Measurements from ENCODE around the gene SCARF2. TPM values are rescaled to one million over a fixed set of nuclear protein-coding genes. Genes with fewer than 3 reads are reported as not detected.
A peak's percentile ranks its signal among the peaks of the same experiment; 100 is the strongest.
"Not testable (repeated sequence)": the region's sequence is repeated elsewhere in the genome, so short reads cannot be mapped to it uniquely, and the experiment has no call there.

The SCARF2 gene
- total and polyA plus RNA-seq, 2 donors (not counting 1 experiment from before 2014, with no cell fraction given): 0.86 to 1.3 TPM

DNA sequence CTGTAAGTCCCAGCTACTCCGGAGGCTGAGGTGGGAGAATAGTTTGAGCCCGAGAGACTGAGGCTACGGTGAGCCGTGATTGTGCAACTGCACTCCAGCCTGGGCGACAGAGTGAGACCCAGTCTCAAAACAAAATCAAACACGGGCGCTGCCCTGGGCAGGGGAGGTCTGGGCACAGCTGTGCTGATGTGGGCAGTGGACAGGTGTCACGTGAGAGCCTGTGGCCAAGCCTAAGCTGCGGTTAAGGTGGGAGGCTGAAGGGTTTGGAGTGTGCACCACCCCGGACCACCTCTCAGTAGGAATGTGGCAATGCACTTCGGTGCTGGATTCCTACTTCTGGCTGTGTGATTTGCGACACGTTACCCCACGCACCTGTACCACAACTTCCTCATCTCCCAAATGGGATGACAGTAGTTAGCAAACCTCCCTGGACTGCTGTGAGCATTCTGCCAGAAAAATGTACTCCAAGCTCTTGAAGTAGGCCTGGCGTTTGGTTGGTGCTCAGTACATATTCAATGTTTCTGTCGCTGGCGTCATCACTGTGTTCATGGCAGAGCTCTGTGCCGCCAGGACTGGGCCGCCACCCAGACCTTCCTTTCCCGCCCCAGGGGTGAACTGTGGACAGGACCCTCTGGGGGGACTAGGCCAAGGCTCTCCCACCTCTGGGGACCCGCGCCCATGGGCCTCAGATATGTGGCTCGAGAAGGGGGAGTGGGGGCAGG is 44.5 kb downstream of the SCARF2 start:
- Mint-ChIP-seq H3K9me3 (ENCODE audit: insufficient read depth) (no peaks in the 10 kb centered on the region), H3K4me3 (peak overlapping the region; percentile 97), H3K4me1 (peaks cover 29% of the 10 kb centered on the region), H3K27me3 (no peaks in the 10 kb centered on the region), H3K27ac (peak overlapping the region; percentile 95)
- Histone ChIP-seq H3K4me2 (replicated peaks; ENCODE audit: low read depth, low read length, poor library complexity, severe bottlenecking) (peak overlapping the region; percentile 89), H3K36me3 (replicated peaks in 1 of 2; ENCODE audit: control extremely low read depth in 1 of 2, control insufficient read depth in 1 of 2, extremely low read depth in 1 of 2, insufficient read depth in 2 of 2, low read length in 1 of 2) (no peaks in the 10 kb centered on the region), H3K79me2 (ENCODE audit: control insufficient read depth, insufficient read depth, low read length) (peaks cover 15% of the 10 kb centered on the region), H2AFZ (ENCODE audit: insufficient read depth, low read depth, low read length, poor library complexity, severe bottlenecking) (peak overlapping the region; percentile 100), H3K9ac (ENCODE audit: low read length) (peak overlapping the region; percentile 87), H3K27me3 (replicated peaks in 1 of 4; ENCODE audit: control extremely low read depth in 1 of 4, control insufficient read depth in 3 of 4, insufficient read depth in 4 of 4, low read length in 3 of 4) (peaks cover 0 to 3% (median 0%) of the 10 kb centered on the region in 4 experiments), H3K4me1 (ENCODE audit: control insufficient read depth in 2 of 2, insufficient read depth in 2 of 2, low read length in 2 of 2) (peaks cover 10 to 19% of the 10 kb centered on the region in 2 donors), H3K9me3 (ENCODE audit: control extremely low read depth in 1 of 3, control insufficient read depth in 2 of 3, insufficient read depth in 1 of 3, low read length in 2 of 3) (peaks cover 0 to 6% (median 0%) of the 10 kb centered on the region in 3 donors), H4K20me1 (ENCODE audit: control insufficient read depth, insufficient read depth, low read length, poor library complexity, severe bottlenecking) (no peaks in the 10 kb centered on the region), H3K4me3 (ENCODE audit: control extremely low read depth in 1 of 5, extremely low read depth in 1 of 5, insufficient read depth in 1 of 5, low read depth in 2 of 5, low read length in 4 of 5) (peak overlapping the region; percentile 53 to 86 (median 74)), H3K27ac (ENCODE audit: low read length in 2 of 2) (peak overlapping the region; percentile 47 to 77)
- TF ChIP-seq EZH2 (IDR thresholded peaks at IDR 0.05; ENCODE audit: borderline replicate concordance, insufficient read depth, low read depth, low read length, poor library complexity, severe bottlenecking): no peak
- TF ChIP-seq, protein P1, sequence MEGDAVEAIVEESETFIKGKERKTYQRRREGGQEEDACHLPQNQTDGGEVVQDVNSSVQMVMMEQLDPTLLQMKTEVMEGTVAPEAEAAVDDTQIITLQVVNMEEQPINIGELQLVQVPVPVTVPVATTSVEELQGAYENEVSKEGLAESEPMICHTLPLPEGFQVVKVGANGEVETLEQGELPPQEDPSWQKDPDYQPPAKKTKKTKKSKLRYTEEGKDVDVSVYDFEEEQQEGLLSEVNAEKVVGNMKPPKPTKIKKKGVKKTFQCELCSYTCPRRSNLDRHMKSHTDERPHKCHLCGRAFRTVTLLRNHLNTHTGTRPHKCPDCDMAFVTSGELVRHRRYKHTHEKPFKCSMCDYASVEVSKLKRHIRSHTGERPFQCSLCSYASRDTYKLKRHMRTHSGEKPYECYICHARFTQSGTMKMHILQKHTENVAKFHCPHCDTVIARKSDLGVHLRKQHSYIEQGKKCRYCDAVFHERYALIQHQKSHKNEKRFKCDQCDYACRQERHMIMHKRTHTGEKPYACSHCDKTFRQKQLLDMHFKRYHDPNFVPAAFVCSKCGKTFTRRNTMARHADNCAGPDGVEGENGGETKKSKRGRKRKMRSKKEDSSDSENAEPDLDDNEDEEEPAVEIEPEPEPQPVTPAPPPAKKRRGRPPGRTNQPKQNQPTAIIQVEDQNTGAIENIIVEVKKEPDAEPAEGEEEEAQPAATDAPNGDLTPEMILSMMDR (IDR thresholded peaks at IDR 0.05): no peak
- DNase-seq (no peak), ATAC-seq (ENCODE audit: low read depth) (no peak)
- ChIA-PET CTCF (interaction anchor here (0.8 to 1.2 kb wide), 3 partner anchors 25 to 70 kb away, joined by 3 to 6 read pairs (median 3); no protein-coding TSS in a partner anchor), POLR2A (interaction anchor here (1.0 to 1.4 kb wide), 2 partner anchors 70 to 310 kb away, joined by 3 to 5 read pairs; no protein-coding TSS in a partner anchor)
- intact Hi-C loops (cut with micrococcal nuclease): loop anchor here (5.0 kb wide), 1 partner anchor 464 kb away; the partner anchor contains the start of genes PI4KA and SNAP29
- WGBS (ENCODE audit: insufficient coverage): 96% methylated on average over 21 of the region's 23 CpGs

DNA sequence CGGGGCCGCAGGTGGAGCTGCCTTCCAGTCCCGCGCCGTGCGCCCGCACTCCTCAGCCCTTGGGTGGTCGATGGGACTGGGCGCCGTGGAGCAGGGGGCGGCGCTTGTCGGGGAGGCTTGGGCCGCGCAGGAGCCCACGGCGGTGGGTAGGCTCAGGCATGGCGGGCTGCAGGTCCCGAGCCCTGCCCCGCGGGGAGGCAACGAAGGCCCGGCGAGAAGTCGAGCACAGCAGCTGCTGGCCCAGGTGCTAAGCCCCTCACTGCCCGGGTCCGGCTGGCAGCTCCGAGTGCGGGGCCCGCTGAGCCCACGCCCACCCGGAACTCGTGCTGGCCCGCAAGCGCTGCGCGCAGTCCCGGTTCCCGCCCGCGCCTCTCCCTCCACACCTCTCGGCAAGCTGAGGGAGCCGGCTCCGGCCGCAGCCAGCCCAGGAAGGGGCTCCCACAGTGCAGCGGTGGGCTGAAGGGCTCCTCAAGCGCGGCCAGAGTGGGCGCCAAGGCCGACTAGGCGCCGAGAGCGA is 45.2 kb downstream of the SCARF2 start:
- H3K4me2 ChIP-seq (replicated peaks; ENCODE audit: low read depth, low read length, poor library complexity, severe bottlenecking); H3K27me3 ChIP-seq (replicated peaks in 1 of 4; ENCODE audit: control extremely low read depth in 1 of 4, control insufficient read depth in 3 of 4, insufficient read depth in 4 of 4, low read length in 3 of 4); H3K27me3 Mint-ChIP-seq; H3K9ac ChIP-seq (ENCODE audit: low read length); H3K27ac Mint-ChIP-seq; H3K4me3 ChIP-seq (ENCODE audit: control extremely low read depth in 1 of 5, extremely low read depth in 1 of 5, insufficient read depth in 1 of 5, low read depth in 2 of 5, low read length in 4 of 5); H3K9me3 Mint-ChIP-seq (ENCODE audit: insufficient read depth); H3K9me3 ChIP-seq (ENCODE audit: control extremely low read depth in 1 of 3, control insufficient read depth in 2 of 3, insufficient read depth in 1 of 3, low read length in 2 of 3); H3K36me3 ChIP-seq (replicated peaks in 1 of 2; ENCODE audit: control extremely low read depth in 1 of 2, control insufficient read depth in 1 of 2, extremely low read depth in 1 of 2, insufficient read depth in 2 of 2, low read length in 1 of 2); H3K27ac ChIP-seq (ENCODE audit: low read length in 2 of 2); ATAC-seq (ENCODE audit: low read depth); H2AFZ ChIP-seq (ENCODE audit: insufficient read depth, low read depth, low read length, poor library complexity, severe bottlenecking); H4K20me1 ChIP-seq (ENCODE audit: control insufficient read depth, insufficient read depth, low read length, poor library complexity, severe bottlenecking); POLR2A ChIA-PET; DNase-seq; CTCF ChIA-PET: not testable (repeated sequence)
- WGBS (ENCODE audit: insufficient coverage): 99% methylated on average over 52 of the region's 53 CpGs
- Histone ChIP-seq H3K4me1 (ENCODE audit: control insufficient read depth in 2 of 2, insufficient read depth in 2 of 2, low read length in 2 of 2) (peaks cover 10 to 19% of the 10 kb centered on the region in 2 donors), H3K79me2 (ENCODE audit: control insufficient read depth, insufficient read depth, low read length) (peaks cover 15% of the 10 kb centered on the region)
- Mint-ChIP-seq H3K4me3 (peak overlapping the region; percentile 97), H3K4me1 (peaks cover 28% of the 10 kb centered on the region)
- intact Hi-C loops (cut with micrococcal nuclease): loop anchor here (5.0 kb wide), 1 partner anchor 465 kb away; the partner anchor contains the start of genes PI4KA and SNAP29

Data from B cell (primary cell).